HS-5 (cell line): ENCODE measurements around the gene MAPK1.
"Not testable (repeated sequence)": the region's sequence is repeated elsewhere in the genome, so short reads cannot be mapped to it uniquely, and the experiment has no call there.

ENCODE experiments used
- DNase-seq: peaks from one replicate; pipeline ENCODE4 v3.0.0-alpha.2; 2012; ENCODE audit warnings: low read depth

Gene MAPK1

DNA sequence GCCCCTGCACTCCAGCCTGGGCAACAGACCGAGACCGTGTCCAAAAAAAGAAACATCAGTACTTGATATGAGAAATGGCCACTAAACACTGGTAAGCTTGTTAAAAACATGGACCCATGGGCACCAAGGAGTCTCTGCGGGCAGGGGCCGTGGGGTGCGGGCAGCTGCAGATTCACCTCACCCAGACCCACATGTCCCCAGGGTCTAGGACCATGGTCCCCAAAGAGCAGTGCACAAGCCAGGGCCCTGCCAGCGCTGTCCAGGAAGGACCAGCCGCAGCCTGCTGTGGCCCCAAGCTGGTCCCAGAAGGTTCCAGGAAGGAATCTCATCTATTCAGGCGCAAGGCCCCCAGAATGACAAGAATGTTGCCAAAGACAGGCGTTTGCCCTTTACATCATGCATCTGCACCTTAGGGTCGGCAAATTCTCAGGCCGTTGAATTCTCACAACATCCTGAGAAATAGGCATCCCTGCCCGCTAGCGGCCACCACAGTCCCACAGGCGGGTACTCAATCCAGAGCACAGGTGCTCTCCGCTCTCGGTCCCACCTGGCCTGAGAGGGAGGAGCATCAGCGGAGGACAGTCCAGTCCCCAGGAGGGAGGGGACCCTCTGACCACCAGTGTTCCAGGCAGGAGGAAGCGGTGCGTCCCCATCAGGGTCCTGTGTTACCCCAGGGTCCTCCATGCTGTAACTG is 141.3 kb downstream of the MAPK1 start:
- no peak for DNase-seq

DNA sequence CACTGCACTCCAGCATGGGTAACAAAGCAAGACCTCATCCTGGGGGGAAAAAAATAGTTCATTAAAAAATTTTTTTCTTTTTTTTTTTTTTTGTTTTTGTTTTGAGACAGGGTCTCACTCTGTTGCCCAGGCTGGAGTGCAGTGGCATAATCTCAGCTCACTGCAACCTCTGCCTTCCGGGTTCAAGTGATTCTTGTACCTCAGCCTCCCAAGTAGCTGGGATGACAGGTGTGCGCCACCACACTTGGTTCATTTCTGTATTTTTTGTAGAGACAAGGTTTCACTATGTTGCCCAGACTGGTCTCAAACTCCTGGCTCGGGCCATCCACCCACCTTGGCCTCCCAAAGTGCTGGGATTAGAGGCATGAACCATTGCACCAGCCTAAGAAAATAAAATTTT is 142.9 kb downstream of the MAPK1 start:
- DNase-seq: not testable (repeated sequence)

DNA sequence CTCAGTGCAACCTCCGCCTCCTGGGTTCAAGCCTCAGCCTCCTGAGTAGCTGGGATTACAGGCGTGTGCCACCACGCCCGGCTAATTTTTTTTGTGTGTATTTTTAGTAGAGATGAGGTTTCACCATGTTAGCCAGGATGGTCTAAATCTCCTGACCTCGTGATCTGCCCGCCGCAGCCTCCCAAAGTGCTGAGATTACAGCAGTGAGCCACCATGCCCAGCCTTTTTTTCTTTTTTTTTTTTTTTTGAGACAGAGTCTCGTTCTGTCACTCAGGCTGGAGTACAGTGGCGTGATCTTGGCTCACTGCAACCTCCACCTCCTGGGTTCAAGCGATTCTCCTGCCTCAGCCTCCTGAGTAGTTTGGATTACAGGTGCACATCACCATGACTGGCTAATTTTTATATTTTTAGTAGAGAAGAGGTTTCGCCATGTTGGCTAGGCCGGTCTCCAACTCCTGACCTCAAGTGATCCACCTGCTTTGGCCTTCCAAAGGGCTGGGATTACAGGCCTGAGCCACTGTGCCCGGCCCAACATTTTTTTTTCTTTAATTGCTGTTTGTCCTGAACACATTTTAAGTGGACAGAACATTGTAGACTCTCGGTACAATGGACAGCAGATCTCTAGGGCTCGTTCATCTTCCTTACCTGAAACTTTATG is 146.1 kb downstream of the MAPK1 start:
- DNase-seq: not testable (repeated sequence)

DNA sequence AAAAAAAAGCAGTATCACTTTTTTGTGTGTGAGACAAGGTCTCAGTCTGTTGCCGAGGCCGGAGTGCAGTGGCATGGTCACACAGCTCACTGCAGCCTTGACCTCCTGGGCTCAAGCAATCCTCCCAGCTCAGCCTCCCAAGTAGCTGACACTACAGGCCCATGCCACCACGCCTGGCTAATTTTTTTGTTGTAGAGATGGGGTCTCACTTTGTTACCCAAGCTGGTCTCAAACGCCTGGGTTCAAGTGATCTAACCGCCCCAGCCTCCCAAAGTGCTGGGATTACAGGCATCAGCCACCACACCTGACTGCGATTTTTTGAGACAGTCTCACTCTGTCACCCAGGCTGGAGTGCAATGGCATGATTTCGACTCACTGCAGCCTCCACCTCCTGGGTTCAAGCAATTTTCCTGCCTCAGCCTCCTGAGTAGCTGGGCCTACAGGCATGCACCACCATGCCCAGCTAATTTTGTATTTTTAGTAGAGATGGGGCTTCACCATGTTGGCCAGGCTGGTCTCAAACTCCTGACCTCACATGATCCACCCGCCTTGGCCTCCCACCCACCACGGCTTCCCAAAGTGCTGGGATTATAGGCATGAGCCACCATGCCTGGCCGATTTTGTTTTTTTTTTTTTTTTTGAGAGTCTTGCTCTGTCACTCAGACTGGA is 147.1 kb downstream of the MAPK1 start:
- DNase-seq: not testable (repeated sequence)

DNA sequence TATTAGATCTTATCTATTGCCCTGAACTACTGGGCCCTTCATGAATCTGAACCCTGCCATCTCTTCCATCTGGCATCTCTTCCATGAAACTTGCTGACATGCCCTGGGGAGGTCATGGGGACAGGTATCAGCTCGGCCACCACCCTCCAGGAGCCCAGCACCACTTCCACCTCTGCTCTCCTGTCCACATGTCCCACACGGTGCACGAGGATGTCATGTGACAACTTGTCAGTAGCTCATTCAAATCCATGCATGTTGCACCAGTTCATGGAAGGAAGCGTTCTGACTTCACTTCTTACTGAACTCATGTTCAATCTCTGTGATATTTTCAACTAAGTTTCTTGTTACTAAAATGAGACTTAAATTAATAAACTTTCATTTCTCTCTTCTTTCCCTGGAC is 148.4 kb downstream of the MAPK1 start:
- DNase-seq: no peak

DNA sequence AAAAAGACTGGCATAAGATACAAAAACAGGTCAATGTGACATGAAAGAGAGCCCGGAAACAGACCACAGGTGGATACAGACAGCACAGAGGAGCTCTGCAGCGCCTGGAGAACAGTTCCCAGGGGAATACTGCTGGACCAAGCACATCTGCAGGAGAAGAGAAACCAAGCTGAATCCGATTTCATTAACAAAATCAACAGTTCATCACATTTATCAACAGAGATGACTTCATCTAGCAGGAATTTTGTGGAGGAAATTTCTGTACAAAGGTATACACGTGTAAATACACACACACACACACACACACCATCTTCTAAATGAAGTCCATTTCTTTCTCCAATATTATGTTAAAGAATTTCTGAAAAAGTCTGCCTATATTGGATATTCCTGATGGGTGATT is 148.9 kb downstream of the MAPK1 start:
- no peak for DNase-seq

DNA sequence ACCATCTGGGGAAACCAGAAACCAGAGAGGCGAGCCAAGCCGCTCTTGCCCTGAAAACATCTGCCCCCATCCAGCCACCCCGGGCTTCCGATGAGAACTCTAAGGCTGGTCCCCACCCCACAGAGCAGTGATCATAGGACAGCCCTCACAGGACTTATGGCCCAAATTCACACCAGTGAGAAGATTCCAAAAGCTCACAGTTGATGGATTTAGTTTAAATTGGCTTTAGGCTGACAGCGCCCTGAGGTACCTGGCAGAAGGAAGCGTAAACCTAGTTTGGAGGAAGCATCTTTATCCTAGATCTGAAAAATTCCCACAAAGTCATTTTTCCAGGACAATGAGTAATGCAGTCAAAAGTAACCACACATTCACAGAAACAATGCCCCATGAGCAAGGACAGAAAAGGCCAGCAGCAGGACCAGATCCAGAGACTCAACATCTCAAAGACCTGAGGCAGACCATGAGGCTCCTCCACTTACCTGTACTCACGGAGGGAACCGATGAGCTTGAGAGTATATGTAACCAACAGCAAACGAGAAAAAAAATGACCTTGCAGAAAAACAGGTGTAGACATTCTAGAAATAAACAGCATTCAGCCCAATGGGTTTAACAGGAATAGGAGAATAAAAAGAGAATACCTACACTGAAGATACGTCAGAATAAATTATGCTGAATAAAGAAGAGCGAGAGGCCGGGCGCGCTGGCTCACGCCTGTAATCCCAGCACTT is 150.9 kb downstream of the MAPK1 start:
- not testable (repeated sequence) for DNase-seq

DNA sequence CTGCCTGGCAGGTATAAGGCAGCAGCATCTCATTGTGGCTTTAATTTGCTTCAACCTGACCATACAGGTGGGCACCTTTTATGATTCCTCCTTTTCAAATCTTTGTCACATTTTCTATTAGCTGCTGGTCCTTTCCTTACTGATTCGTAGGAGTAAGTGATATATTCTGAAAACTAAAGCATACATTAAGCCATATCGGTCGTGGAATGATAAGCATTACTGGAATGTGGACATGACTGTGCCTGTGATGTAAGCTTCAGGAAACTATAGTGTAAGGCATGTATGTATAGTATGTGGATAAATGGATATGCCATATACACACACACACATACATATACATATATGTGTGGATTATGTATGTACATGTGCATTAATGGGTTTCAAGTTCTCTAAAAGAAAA is 152.7 kb downstream of the MAPK1 start:
- peak; percentile 63 for DNase-seq

DNA sequence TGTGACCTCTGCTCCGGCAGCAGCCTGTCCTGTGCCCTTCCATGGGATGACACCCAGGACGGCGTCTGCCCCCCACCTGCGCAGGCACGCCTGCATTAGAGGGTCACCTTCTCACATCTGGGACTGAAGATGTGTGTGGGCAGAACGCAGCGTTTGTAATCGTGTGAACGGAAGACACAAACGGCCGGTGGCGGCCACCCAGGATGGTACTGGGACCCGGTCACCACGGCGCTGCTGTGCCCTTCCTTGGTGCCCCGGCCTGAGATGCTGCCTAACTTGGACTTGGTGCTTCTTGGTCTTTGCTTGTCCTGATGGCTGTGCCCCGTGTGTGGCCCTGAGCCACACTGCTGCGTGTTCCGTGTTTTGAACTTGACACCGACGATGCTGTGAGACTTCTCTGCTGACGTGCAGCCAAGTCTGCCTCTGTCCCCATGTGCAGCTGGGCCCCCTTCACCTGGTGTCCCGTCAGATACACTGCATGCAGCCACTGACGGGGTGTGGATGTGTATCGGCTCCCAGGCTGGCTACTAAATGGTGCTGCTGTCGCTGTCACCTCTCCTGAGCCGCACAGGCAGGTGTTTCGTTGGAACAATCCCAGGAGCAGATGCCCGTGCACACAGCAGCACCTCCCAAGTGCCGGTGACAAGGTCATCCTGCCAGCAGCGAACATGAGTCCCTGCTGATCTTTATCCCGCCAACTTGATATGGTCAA is 153.2 kb downstream of the MAPK1 start:
- DNase-seq: no peak

DNA sequence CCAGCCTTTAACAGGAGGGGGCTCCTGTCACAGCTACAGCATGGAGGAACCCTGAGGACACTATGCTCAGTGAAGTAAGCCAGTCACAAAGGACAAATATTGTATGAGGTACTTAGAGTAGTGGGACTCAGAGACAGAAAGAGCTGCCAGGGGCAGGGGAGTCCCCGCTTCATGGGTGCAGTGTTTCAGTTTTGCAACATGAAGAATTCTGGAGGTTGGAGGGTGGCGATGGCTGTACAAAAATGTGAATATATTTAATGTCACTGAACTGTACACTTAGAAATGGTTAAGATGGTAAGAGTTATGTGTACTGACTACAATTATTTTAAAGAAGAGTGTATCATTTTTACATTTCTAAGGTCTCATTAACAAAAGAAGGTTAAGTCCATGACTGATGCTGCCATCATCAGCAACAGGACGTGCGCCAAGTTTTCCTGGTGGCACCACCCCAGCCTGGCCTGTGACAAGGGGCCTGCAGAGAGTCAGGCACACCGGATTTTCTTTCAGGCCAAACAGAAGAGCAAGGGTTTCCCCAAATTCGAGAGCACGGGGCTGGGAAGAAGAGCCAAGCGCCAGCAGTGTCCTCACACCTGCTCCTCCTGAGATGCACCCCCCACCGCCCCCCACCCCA is 153.9 kb downstream of the MAPK1 start:
- DNase-seq: no peak

DNA sequence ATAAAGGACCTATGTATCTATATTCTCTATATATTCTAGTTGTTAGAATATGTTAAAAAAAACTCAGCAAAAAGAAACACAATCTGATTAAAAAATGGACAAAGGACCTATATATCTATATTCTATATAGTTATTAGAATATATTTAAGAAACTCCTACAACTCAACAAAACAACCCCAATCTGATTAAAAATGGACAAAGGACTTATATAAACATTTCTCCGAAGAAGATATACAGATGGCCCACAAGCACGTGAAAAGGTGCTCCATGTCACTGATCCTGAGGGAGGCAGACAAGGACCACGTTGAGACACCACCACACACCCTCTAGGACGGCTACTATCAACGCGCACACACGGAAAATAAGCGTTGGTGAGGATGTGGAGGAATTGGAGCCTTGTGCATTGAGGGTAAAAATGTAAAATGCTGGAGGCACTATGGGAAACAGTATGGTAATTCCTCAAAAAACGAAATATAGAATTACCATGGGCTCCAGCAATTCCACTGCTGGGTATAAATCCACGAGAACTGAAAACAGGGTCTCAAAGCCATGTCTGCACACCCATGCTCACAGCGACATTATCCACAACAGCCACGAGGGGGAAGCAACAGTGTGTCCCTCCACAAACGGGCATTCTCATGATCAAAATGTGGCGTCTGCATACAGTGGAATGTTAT is 154.6 kb downstream of the MAPK1 start:
- peak; percentile 43 for DNase-seq

DNA sequence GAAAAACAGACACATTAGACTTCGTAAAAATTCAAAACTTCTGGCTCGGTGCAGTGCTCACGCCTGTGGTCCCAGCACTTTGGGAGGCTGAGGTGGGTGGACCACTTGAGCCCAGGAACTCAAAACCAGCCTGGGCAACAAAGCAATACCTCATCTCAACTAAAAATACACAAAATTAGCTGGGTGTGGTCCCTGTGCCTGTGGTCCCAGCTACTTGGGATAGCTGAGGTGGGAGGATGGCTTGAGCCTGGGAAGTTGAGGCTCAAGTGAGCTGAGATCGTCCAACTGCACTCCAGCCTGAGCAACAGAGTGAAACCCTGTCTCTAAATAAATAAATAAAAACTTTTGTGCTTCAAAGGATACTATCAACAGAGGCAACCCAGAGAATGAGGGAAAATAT is 155.6 kb downstream of the MAPK1 start:
- no peak for DNase-seq

DNA sequence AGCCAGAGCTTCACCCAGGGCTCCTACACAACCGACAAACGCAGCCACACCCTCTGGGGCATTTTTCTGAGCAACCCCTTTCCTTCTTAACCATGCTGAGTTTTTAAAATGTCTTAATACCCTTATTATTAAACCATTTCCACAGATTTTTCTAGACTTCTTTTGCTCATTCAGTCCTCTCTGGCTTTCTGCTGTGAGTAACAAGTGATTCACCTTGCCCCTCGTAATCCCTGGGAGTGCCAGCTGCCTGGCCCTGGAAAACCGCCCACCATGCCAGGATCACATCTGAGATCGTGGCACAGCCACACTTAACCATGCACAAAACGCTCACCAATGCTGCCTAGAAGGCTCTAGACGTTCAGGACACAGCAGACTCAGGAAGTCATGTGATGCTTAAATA is 157.3 kb downstream of the MAPK1 start:
- no peak for DNase-seq

DNA sequence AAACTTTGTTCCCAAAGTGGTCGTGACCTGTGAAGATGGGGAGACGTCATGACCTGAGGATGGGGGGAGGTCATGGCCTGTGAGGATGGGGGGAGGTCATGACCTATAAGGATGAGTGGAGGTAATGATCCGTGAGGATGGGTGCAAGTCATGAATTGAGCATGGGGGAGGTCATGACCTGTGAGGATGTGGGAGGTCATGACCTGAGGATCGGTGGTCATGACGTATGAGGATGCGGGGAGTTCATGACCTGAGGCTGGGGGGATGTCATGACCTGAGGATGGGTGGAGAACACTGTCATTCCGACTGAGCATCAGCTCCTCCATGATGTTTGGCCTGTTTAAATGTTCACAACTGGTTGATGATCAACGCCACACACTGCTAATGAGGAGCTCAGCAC is 157.8 kb downstream of the MAPK1 start:
- DNase-seq: no peak

DNA sequence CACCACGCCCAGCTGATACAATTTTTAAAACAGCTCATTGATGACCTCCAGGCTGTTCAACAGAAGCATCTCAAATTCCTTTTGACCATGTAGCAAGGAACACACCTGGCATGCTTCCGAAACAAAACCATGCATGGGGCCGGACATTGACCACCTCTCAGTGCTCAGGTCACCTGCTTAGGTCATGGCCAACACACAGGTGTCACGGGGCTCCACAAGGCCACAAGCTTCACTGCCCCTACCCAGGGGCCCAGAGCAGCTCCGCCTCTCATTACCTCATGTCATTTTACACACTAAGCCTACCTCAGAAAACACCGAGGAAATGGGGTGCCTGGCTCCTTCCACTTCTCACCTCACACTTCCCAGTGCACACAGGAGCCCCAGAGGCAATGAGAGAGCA is 158.5 kb downstream of the MAPK1 start:
- DNase-seq: no peak

DNA sequence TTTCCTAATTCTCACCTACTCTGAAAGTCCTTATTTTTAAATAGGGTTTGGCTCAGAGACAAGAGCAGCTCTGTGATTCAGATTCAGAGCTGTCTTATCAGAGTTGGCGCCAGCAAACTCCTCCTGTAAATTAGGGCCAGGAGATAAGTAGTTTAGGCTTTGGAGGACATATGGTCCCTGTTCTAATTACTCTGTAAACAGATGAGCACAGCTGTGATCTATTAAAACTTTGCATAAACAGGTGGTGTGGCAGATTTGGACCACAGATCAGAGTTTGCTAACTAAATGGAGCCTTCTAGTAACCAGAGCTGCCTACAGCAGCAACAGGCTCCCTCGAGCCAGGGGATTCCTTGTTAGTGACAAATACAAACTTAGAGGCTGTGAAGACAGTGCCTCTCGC is 159.8 kb downstream of the MAPK1 start:
- no peak for DNase-seq
